HepG2 (cell line): ENCODE data around the gene CTBP1. TPM values are rescaled to one million over a fixed set of nuclear protein-coding genes. Genes with fewer than 3 reads are reported as not detected.

Experiments
- ATF5 ChIP-seq: sonication (generic); formaldehyde crosslinking; IDR thresholded peaks from 2 replicates; pipeline ENCODE4 v1.4.0; 2020; ENCODE audit warnings: mild to moderate bottlenecking, low read depth, missing genetic modification reagents
- CREBL2 ChIP-seq: sonication (generic); formaldehyde crosslinking; IDR thresholded peaks from 2 replicates; pipeline ENCODE4 v1.8.1; 2023; ENCODE audit warnings: missing genetic modification reagents, mild to moderate bottlenecking, borderline replicate concordance
- DR1 ChIP-seq: sonication (generic); formaldehyde crosslinking; IDR thresholded peaks from 2 replicates; pipeline ENCODE4 v1.8.0; 2021; ENCODE audit warnings: mild to moderate bottlenecking, missing genetic modification reagents, inconsistent platforms
- ETV5 ChIP-seq: IDR thresholded peaks from 2 replicates; pipeline ENCODE4 v1.6.1; 2018; ENCODE audit warnings: missing biosample characterization, missing genetic modification reagents, inconsistent platforms, borderline replicate concordance
- GZF1 ChIP-seq: sonication (generic); formaldehyde crosslinking; IDR thresholded peaks from 2 replicates; pipeline ENCODE4 v1.5.1; 2020; ENCODE audit warnings: mild to moderate bottlenecking, missing genetic modification reagents
- IRX3 ChIP-seq: sonication (generic); formaldehyde crosslinking; IDR thresholded peaks from 2 replicates; pipeline ENCODE4 v1.8.1; 2023; ENCODE audit warnings: mild to moderate bottlenecking, low read depth, missing genetic modification reagents, borderline replicate concordance
- KLF6 ChIP-seq: IDR thresholded peaks from 2 replicates; pipeline ENCODE4 v1.8.0; 2016; ENCODE audit warnings: missing biosample characterization, missing genetic modification reagents
- MED1 ChIP-seq: sonication (generic); formaldehyde crosslinking; IDR thresholded peaks from 2 replicates; pipeline ENCODE4 v1.4.0; 2020; ENCODE audit warnings: missing genetic modification reagents
- MXD4 ChIP-seq: IDR thresholded peaks from 2 replicates; pipeline ENCODE4 v1.6.1; 2016; ENCODE audit warnings: mild to moderate bottlenecking, missing biosample characterization, missing genetic modification reagents
- MYC ChIP-seq: sonication (generic); formaldehyde crosslinking; IDR thresholded peaks from 2 replicates; pipeline ENCODE4 v1.9.0; 2021; ENCODE audit warnings: missing genetic modification reagents, borderline replicate concordance
- TBX2 ChIP-seq: sonication (generic); formaldehyde crosslinking; IDR thresholded peaks from 2 replicates; pipeline ENCODE4 v1.5.0; 2020; ENCODE audit warnings: missing genetic modification reagents, mild to moderate bottlenecking, borderline replicate concordance
- ZMAT5 ChIP-seq: sonication (generic); formaldehyde crosslinking; IDR thresholded peaks from 2 replicates; pipeline ENCODE4 v1.5.0; 2020; ENCODE audit warnings: mild to moderate bottlenecking, low read depth, missing genetic modification reagents, borderline replicate concordance
- ZNF546 ChIP-seq: sonication (generic); formaldehyde crosslinking; conservative IDR thresholded peaks from 2 replicates; pipeline ENCODE4 v1.8.1; 2023; ENCODE audit warnings: mild to moderate bottlenecking, missing genetic modification reagents
- polyA plus RNA-seq, 8 experiments: library from polyadenylated mRNA; depleted of rRNA in 3 of 8; stranded (reverse) in 7 of 8; unstranded in 1 of 8; fragments of >200 nt; fragmentation: Illumina TruSeq in 4 of 8; extraction: Trizol in 4 of 8; gene quantifications; 2 replicates each; pipeline versions ENCODE4 v1.2.1 to v1.2.3, GENCODE V29; 2011 to 2016; ENCODE audit warnings: low read depth in 4 of 8, missing spikeins in 1 of 8, mixed read lengths in 1 of 8; ENCODE audit not compliant: insufficient read depth in 1 of 8
- total RNA-seq, 5 experiments: library from RNA; depleted of rRNA; stranded (reverse); fragments of >200 nt; fragmentation: Illumina TruSeq; extraction: Trizol; gene quantifications; 2 replicates each; pipeline ENCODE4 v1.2.3, GENCODE V29; 2016; ENCODE audit warnings: low read depth in 1 of 5
- TF ChIP-seq, protein P1 (sequence below): sonication (generic); formaldehyde crosslinking; IDR thresholded peaks from 2 replicates; pipeline ENCODE4 v1.4.0; 2020; ENCODE audit warnings: missing genetic modification reagents, mild to moderate bottlenecking, borderline replicate concordance
- TF ChIP-seq, protein P2 (sequence below): sonication (generic); formaldehyde crosslinking; conservative IDR thresholded peaks from 2 replicates; pipeline ENCODE4 v1.4.0; 2020; ENCODE audit warnings: missing genetic modification reagents
- TF ChIP-seq, protein P3 (sequence below), 2 experiments: sonication (generic) in 1 of 2; formaldehyde crosslinking in 1 of 2; IDR thresholded peaks; 2 replicates each; pipeline versions ENCODE4 v1.6.1 to v1.9.0; 2014 to 2022; ENCODE audit warnings: antibody characterized with exemption in 1 of 2, borderline replicate concordance in 1 of 2, inconsistent platforms in 1 of 2, low read depth in 1 of 2, missing genetic modification reagents in 1 of 2

The CTBP1 gene
- total and polyA plus RNA-seq, 2 of the 13 experiments (the other 11 are each of a cell fraction or from before 2014, with no cell fraction given), result 78.5 to 112 TPM

DNA sequence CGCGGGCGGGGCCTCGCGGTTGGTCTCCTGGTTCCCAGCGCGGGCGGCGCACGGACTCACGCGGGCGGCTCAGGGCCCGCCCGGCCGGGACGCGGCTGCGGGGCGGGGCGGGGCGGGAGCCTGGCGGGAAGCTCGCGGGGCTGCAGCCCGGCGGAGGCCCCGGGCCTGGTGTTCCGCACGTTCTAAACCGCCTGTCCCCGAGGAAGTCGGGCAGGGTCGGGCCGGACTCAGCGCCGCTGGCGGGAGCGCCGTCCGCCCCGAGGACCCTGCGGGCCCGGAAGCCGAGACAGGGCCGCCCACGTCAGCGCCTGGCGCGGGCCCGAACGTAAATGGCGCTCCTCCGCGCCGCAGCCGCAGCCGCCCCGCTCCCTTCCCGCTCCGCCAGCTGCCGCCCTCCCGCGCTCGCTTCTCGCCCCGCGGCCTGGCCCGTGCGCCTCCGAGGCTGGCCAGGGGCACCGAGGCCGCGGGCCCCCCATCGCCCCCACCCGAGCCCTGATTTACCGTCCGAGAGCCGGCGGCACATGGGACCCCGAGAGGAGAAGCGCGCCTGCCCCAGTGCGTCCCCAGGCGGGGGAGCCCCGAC is 309 bp upstream of the CTBP1 start (continued):
- TF ChIP-seq, protein P1, sequence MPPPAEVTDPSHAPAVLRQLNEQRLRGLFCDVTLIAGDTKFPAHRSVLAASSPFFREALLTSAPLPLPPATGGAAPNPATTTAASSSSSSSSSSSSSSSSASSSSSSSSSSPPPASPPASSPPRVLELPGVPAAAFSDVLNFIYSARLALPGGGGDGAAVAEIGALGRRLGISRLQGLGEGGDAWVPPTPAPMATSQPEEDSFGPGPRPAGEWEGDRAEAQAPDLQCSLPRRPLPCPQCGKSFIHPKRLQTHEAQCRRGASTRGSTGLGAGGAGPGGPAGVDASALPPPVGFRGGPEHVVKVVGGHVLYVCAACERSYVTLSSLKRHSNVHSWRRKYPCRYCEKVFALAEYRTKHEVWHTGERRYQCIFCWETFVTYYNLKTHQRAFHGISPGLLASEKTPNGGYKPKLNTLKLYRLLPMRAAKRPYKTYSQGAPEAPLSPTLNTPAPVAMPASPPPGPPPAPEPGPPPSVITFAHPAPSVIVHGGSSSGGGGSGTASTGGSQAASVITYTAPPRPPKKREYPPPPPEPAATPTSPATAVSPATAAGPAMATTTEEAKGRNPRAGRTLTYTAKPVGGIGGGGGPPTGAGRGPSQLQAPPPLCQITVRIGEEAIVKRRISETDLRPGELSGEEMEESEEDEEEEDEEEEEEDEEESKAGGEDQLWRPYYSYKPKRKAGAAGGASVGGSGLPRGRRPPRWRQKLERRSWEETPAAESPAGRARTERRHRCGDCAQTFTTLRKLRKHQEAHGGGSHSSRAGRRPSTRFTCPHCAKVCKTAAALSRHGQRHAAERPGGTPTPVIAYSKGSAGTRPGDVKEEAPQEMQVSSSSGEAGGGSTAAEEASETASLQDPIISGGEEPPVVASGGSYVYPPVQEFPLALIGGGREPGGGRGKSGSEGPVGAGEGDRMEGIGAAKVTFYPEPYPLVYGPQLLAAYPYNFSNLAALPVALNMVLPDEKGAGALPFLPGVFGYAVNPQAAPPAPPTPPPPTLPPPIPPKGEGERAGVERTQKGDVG (CRISPR knock-in tag), result no peak
- no peak for TF ChIP-seq TBX2 (CRISPR knock-in tag)
- TF ChIP-seq MYC, result peak; percentile 49; the same call in 1 of the 2 replicates
- TF ChIP-seq ZMAT5, result no peak
- no peak for TF ChIP-seq ATF5 (CRISPR knock-in tag)
- TF ChIP-seq, protein P2, sequence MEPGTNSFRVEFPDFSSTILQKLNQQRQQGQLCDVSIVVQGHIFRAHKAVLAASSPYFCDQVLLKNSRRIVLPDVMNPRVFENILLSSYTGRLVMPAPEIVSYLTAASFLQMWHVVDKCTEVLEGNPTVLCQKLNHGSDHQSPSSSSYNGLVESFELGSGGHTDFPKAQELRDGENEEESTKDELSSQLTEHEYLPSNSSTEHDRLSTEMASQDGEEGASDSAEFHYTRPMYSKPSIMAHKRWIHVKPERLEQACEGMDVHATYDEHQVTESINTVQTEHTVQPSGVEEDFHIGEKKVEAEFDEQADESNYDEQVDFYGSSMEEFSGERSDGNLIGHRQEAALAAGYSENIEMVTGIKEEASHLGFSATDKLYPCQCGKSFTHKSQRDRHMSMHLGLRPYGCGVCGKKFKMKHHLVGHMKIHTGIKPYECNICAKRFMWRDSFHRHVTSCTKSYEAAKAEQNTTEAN, result peak; percentile 69; the same call in 1 of the 2 replicates
- TF ChIP-seq ETV5 (CRISPR knock-in tag), result peak; percentile 47
- no peak for TF ChIP-seq MED1 (CRISPR knock-in tag)
- peak; percentile 11; the same call in 1 of the 2 replicates for TF ChIP-seq DR1
- 0 out of 2 replicates have a peak, but pooled peaks have one; percentile 38 for TF ChIP-seq KLF6
- no peak for TF ChIP-seq GZF1 (CRISPR knock-in tag)
- TF ChIP-seq ZNF546, result no peak
- TF ChIP-seq, protein P3, sequence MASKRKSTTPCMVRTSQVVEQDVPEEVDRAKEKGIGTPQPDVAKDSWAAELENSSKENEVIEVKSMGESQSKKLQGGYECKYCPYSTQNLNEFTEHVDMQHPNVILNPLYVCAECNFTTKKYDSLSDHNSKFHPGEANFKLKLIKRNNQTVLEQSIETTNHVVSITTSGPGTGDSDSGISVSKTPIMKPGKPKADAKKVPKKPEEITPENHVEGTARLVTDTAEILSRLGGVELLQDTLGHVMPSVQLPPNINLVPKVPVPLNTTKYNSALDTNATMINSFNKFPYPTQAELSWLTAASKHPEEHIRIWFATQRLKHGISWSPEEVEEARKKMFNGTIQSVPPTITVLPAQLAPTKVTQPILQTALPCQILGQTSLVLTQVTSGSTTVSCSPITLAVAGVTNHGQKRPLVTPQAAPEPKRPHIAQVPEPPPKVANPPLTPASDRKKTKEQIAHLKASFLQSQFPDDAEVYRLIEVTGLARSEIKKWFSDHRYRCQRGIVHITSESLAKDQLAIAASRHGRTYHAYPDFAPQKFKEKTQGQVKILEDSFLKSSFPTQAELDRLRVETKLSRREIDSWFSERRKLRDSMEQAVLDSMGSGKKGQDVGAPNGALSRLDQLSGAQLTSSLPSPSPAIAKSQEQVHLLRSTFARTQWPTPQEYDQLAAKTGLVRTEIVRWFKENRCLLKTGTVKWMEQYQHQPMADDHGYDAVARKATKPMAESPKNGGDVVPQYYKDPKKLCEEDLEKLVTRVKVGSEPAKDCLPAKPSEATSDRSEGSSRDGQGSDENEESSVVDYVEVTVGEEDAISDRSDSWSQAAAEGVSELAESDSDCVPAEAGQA (IDR thresholded peaks at IDR 0.05; ENCODE audit: low read depth), result no peak
- TF ChIP-seq, protein P3 (CRISPR knock-in tag; IDR thresholded peaks at IDR 0.05; ENCODE audit: borderline replicate concordance), result peak; percentile 61; the same call in 1 of the 2 replicates
- no peak; the same call in 1 of the 2 replicates for TF ChIP-seq IRX3 (CRISPR knock-in tag)
- 0 out of 2 replicates have a peak, but pooled peaks have one; percentile 12 for TF ChIP-seq CREBL2
- TF ChIP-seq MXD4, result 0 out of 2 replicates have a peak, but pooled peaks have one; percentile 44
